GM23338 (cell line): Measurements from ENCODE around the gene GRIP2. TPM values are rescaled to one million over a fixed set of nuclear protein-coding genes. Genes with fewer than 3 reads are reported as not detected.

Source experiments
- ATAC-seq: fragments of 200-7000 bp; cut with Tn5 transposase; 3 replicates; pipeline ENCODE4 v1.9.1; 2020
- DNase-seq: peaks from one replicate; pipeline ENCODE4 v3.0.0-alpha.2; 2015; ENCODE audit warnings: low spot score
- H2AFZ ChIP-seq: fragments of 200-600 bp; sonication (generic); 2 replicates; pipeline ENCODE4 v1.8.0; 2016; ENCODE audit warnings: antibody characterized with exemption, mild to moderate bottlenecking, moderate library complexity
- H3F3A ChIP-seq: fragments of 200-600 bp; sonication (generic); replicated peaks from 2 replicates; pipeline ENCODE4 v1.8.0; 2017; ENCODE audit warnings: antibody characterized with exemption, mixed run types, low read depth
- H3K27ac ChIP-seq: fragments of 200-600 bp; sonication (generic); 2 replicates; pipeline ENCODE4 v1.6.1; 2016; ENCODE audit warnings: low read depth
- H3K27me3 ChIP-seq: fragments of 200-600 bp; sonication (generic); 2 replicates; pipeline ENCODE4 v1.8.0; 2016; ENCODE audit warnings: mild to moderate bottlenecking, mixed run types, moderate library complexity; ENCODE audit not compliant: insufficient read depth
- H3K36me3 ChIP-seq: fragments of 200-600 bp; sonication (generic); 2 replicates; pipeline ENCODE4 v1.8.0; 2016; ENCODE audit warnings: mild to moderate bottlenecking; ENCODE audit not compliant: insufficient read depth
- H3K4me1 ChIP-seq: fragments of 200-600 bp; sonication (generic); 2 replicates; pipeline ENCODE4 v1.8.0; 2016; ENCODE audit warnings: mild to moderate bottlenecking, moderate library complexity; ENCODE audit not compliant: insufficient read depth
- H3K4me2 ChIP-seq: fragments of 200-600 bp; sonication (generic); 2 replicates; pipeline ENCODE4 v1.7.1; 2017; ENCODE audit warnings: mixed run types
- H3K4me3 ChIP-seq: fragments of 200-600 bp; sonication (generic); 2 replicates; pipeline ENCODE4 v1.6.1; 2016; ENCODE audit warnings: mixed run types
- H3K79me2 ChIP-seq: fragments of 200-600 bp; sonication (generic); replicated peaks from 2 replicates; pipeline ENCODE4 v1.8.0; 2017; ENCODE audit warnings: mild to moderate bottlenecking; ENCODE audit not compliant: insufficient read depth
- H3K9me2 ChIP-seq: fragments of 200-600 bp; sonication (generic); 2 replicates; pipeline ENCODE4 v1.8.0; 2017; ENCODE audit not compliant: insufficient read depth
- H4K20me1 ChIP-seq: fragments of 200-600 bp; sonication (generic); replicated peaks from 2 replicates; pipeline ENCODE4 v1.8.0; 2017; ENCODE audit warnings: mild to moderate bottlenecking; ENCODE audit not compliant: insufficient read depth
- H3K27ac Mint-ChIP-seq: 2 replicates; pipeline ENCODE4 v1.8.0; 2020; ENCODE audit warnings: inconsistent platforms, mild to moderate bottlenecking, moderate library complexity, mixed read lengths
- H3K27me3 Mint-ChIP-seq: 3 replicates; pipeline ENCODE4 v1.8.0; 2022; ENCODE audit warnings: low read depth, mild to moderate bottlenecking, moderate library complexity, mixed read lengths, inconsistent platforms; ENCODE audit not compliant: insufficient read depth, poor library complexity
- H3K36me3 Mint-ChIP-seq: 3 replicates; pipeline ENCODE4 v1.8.0; 2021; ENCODE audit warnings: low read depth, mild to moderate bottlenecking, inconsistent platforms, moderate library complexity, mixed read lengths
- H3K4me1 Mint-ChIP-seq: 3 replicates; pipeline ENCODE4 v1.8.0; 2020; ENCODE audit warnings: mild to moderate bottlenecking, inconsistent platforms, mixed read lengths
- H3K4me3 Mint-ChIP-seq: 3 replicates; pipeline ENCODE4 v1.8.0; 2021; ENCODE audit warnings: moderate library complexity, mild to moderate bottlenecking, inconsistent platforms, mixed read lengths
- H3K9me3 Mint-ChIP-seq: 3 replicates; pipeline ENCODE4 v1.8.0; 2020; ENCODE audit warnings: moderate library complexity, mild to moderate bottlenecking, inconsistent platforms, mixed read lengths
- EZH2phosphoT487 ChIP-seq: fragments of 200-600 bp; sonication (generic); IDR thresholded peaks from one replicate; pipeline ENCODE4 v1.8.1; 2018; ENCODE audit warnings: antibody characterized with exemption; ENCODE audit not compliant: unreplicated experiment
- JUNB ChIP-seq: IDR thresholded peaks from one replicate; pipeline ENCODE4 v1.6.1; 2016; ENCODE audit warnings: antibody characterized with exemption; ENCODE audit not compliant: unreplicated experiment
- NANOG ChIP-seq: IDR thresholded peaks from 2 replicates; pipeline ENCODE4 v1.6.1; 2016; ENCODE audit warnings: antibody characterized with exemption, borderline replicate concordance
- POLR2AphosphoS5 ChIP-seq: IDR thresholded peaks from 2 replicates; pipeline ENCODE4 v1.6.1; 2016; ENCODE audit warnings: antibody characterized with exemption, low read depth
- STAT1 ChIP-seq: IDR thresholded peaks from one replicate; pipeline ENCODE4 v1.6.1; 2016; ENCODE audit warnings: antibody characterized with exemption; ENCODE audit not compliant: unreplicated experiment
- ZNF331 ChIP-seq: fragments of 250-450 bp; sonication (Bioruptor Pico); IDR thresholded peaks from 2 replicates; pipeline ENCODE4 v1.5.0; 2020; ENCODE audit warnings: low read depth, mild to moderate bottlenecking, moderate library complexity
- polyA plus RNA-seq: library from polyadenylated mRNA; unstranded; fragments of >200 nt; fragmentation: Nextera tagmentation; extraction: Ambion mirVana; gene quantifications from 2 replicates; pipeline ENCODE4 v1.2.1, GENCODE V29; 2016
- total RNA-seq: library from RNA; depleted of rRNA; stranded (reverse); fragments of >200 nt; shearing (Covaris generic); gene quantifications from 2 replicates; pipeline ENCODE4 v1.2.3, GENCODE V29; 2014
- TF ChIP-seq, protein P1 (sequence below): IDR thresholded peaks from 2 replicates; pipeline ENCODE4 v1.6.1; 2016; ENCODE audit warnings: antibody characterized with exemption
- TF ChIP-seq, protein P2 (sequence below): IDR thresholded peaks from one replicate; pipeline ENCODE4 v1.6.1; 2018; ENCODE audit warnings: antibody characterized with exemption; ENCODE audit not compliant: unreplicated experiment
- TF ChIP-seq, protein P3 (sequence below): fragments of 250-450 bp; sonication (Bioruptor Pico); IDR thresholded peaks from 2 replicates; pipeline ENCODE4 v1.5.0; 2020; ENCODE audit warnings: mild to moderate bottlenecking, moderate library complexity

GRIP2 gene
- total and polyA plus RNA-seq, 2 experiments from 2014 or later, result 3.6 to 5.8 TPM

- Mint-ChIP-seq H3K36me3 (peaks cover 64% of the 10 kb centered on the region), H3K27ac (no peak overlapping the region), H3K27me3 (peaks cover 1% of the 10 kb centered on the region), H3K9me3 (no peaks in the 10 kb centered on the region), H3K4me3 (no peak overlapping the region), H3K4me1 (0 out of 3 replicates have a peak, but pooled peaks cover 4% of the 10 kb centered on the region)
- TF ChIP-seq ZNF331 (CRISPR knock-in tag) (no peak), JUNB (no peak), POLR2AphosphoS5 (no peak), EZH2phosphoT487 (no peak), STAT1 (no peak), NANOG (no peak)
- TF ChIP-seq, protein P1, sequence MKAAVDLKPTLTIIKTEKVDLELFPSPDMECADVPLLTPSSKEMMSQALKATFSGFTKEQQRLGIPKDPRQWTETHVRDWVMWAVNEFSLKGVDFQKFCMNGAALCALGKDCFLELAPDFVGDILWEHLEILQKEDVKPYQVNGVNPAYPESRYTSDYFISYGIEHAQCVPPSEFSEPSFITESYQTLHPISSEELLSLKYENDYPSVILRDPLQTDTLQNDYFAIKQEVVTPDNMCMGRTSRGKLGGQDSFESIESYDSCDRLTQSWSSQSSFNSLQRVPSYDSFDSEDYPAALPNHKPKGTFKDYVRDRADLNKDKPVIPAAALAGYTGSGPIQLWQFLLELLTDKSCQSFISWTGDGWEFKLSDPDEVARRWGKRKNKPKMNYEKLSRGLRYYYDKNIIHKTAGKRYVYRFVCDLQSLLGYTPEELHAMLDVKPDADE, result no peak
- TF ChIP-seq, protein P2, sequence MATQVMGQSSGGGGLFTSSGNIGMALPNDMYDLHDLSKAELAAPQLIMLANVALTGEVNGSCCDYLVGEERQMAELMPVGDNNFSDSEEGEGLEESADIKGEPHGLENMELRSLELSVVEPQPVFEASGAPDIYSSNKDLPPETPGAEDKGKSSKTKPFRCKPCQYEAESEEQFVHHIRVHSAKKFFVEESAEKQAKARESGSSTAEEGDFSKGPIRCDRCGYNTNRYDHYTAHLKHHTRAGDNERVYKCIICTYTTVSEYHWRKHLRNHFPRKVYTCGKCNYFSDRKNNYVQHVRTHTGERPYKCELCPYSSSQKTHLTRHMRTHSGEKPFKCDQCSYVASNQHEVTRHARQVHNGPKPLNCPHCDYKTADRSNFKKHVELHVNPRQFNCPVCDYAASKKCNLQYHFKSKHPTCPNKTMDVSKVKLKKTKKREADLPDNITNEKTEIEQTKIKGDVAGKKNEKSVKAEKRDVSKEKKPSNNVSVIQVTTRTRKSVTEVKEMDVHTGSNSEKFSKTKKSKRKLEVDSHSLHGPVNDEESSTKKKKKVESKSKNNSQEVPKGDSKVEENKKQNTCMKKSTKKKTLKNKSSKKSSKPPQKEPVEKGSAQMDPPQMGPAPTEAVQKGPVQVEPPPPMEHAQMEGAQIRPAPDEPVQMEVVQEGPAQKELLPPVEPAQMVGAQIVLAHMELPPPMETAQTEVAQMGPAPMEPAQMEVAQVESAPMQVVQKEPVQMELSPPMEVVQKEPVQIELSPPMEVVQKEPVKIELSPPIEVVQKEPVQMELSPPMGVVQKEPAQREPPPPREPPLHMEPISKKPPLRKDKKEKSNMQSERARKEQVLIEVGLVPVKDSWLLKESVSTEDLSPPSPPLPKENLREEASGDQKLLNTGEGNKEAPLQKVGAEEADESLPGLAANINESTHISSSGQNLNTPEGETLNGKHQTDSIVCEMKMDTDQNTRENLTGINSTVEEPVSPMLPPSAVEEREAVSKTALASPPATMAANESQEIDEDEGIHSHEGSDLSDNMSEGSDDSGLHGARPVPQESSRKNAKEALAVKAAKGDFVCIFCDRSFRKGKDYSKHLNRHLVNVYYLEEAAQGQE, result no peak
- TF ChIP-seq, protein P3, sequence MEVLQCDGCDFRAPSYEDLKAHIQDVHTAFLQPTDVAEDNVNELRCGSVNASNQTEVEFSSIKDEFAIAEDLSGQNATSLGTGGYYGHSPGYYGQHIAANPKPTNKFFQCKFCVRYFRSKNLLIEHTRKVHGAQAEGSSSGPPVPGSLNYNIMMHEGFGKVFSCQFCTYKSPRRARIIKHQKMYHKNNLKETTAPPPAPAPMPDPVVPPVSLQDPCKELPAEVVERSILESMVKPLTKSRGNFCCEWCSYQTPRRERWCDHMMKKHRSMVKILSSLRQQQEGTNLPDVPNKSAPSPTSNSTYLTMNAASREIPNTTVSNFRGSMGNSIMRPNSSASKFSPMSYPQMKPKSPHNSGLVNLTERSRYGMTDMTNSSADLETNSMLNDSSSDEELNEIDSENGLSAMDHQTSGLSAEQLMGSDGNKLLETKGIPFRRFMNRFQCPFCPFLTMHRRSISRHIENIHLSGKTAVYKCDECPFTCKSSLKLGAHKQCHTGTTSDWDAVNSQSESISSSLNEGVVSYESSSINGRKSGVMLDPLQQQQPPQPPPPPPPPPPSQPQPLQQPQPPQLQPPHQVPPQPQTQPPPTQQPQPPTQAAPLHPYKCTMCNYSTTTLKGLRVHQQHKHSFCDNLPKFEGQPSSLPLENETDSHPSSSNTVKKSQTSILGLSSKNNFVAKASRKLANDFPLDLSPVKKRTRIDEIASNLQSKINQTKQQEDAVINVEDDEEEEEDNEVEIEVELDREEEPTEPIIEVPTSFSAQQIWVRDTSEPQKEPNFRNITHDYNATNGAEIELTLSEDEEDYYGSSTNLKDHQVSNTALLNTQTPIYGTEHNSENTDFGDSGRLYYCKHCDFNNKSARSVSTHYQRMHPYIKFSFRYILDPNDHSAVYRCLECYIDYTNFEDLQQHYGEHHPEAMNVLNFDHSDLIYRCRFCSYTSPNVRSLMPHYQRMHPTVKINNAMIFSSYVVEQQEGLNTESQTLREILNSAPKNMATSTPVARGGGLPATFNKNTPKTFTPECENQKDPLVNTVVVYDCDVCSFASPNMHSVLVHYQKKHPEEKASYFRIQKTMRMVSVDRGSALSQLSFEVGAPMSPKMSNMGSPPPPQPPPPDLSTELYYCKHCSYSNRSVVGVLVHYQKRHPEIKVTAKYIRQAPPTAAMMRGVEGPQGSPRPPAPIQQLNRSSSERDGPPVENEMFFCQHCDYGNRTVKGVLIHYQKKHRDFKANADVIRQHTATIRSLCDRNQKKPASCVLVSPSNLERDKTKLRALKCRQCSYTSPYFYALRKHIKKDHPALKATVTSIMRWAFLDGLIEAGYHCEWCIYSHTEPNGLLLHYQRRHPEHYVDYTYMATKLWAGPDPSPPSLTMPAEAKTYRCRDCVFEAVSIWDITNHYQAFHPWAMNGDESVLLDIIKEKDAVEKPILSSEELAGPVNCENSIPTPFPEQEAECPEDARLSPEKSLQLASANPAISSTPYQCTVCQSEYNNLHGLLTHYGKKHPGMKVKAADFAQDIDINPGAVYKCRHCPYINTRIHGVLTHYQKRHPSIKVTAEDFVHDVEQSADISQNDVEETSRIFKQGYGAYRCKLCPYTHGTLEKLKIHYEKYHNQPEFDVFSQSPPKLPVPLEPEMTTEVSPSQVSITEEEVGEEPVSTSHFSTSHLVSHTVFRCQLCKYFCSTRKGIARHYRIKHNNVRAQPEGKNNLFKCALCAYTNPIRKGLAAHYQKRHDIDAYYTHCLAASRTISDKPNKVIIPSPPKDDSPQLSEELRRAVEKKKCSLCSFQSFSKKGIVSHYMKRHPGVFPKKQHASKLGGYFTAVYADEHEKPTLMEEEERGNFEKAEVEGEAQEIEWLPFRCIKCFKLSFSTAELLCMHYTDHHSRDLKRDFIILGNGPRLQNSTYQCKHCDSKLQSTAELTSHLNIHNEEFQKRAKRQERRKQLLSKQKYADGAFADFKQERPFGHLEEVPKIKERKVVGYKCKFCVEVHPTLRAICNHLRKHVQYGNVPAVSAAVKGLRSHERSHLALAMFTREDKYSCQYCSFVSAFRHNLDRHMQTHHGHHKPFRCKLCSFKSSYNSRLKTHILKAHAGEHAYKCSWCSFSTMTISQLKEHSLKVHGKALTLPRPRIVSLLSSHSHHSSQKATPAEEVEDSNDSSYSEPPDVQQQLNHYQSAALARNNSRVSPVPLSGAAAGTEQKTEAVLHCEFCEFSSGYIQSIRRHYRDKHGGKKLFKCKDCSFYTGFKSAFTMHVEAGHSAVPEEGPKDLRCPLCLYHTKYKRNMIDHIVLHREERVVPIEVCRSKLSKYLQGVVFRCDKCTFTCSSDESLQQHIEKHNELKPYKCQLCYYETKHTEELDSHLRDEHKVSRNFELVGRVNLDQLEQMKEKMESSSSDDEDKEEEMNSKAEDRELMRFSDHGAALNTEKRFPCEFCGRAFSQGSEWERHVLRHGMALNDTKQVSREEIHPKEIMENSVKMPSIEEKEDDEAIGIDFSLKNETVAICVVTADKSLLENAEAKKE (CRISPR knock-in tag), result no peak
- no peaks in the 10 kb centered on the region for H3F3A ChIP-seq
- H4K20me1 ChIP-seq, result peaks cover 18% of the 10 kb centered on the region
- peaks cover 21% of the 10 kb centered on the region for H3K79me2 ChIP-seq
- H3K27me3 ChIP-seq, result no peaks in the 10 kb centered on the region
- no peak for DNase-seq
- no peak overlapping the region for H3K4me3 ChIP-seq
- H3K9me2 ChIP-seq, result no peaks in the 10 kb centered on the region
- ATAC-seq, result no peak
- H3K4me2 ChIP-seq, result no peak overlapping the region
- no peaks in the 10 kb centered on the region for H3K4me1 ChIP-seq
- no peak overlapping the region for H2AFZ ChIP-seq
- H3K36me3 ChIP-seq, result peaks cover 41% of the 10 kb centered on the region
- no peak overlapping the region for H3K27ac ChIP-seq
These were observed 94.4 kb downstream of the GRIP2 start for GRCh38 chr3:14445773-14446172.
